Mucosa of descending colon (tissue), 3 donors: ENCODE measurements around the gene ISM1. TPM values are rescaled to one million over a fixed set of nuclear protein-coding genes. Genes with fewer than 3 reads are reported as not detected.

Source experiments
- ATAC-seq: fragments of 200-7000 bp; cut with Tn5 transposase; one replicate; pipeline ENCODE4 v1.9.1; 2020; ENCODE audit warnings: mild to moderate bottlenecking, moderate library complexity
- DNase-seq, 3 donors: peaks; one replicate each; pipeline ENCODE4 v3.0.0-alpha.2; 2020
- H3K36me3 ChIP-seq: fragments of 200-600 bp; one replicate; pipeline ENCODE4 v1.8.0; 2021; ENCODE audit warnings: low read depth, mild to moderate bottlenecking
- H3K4me1 ChIP-seq: fragments of 200-600 bp; one replicate; pipeline ENCODE4 v1.8.0; 2021; ENCODE audit warnings: low read depth, mild to moderate bottlenecking
- H3K4me3 ChIP-seq: fragments of 200-600 bp; one replicate; pipeline ENCODE4 v1.8.0; 2021; ENCODE audit warnings: mild to moderate bottlenecking
- H3K9me3 ChIP-seq: fragments of 200-600 bp; one replicate; pipeline ENCODE4 v1.8.0; 2021; ENCODE audit warnings: mild to moderate bottlenecking
- CTCF ChIP-seq: fragments of 200-600 bp; IDR thresholded peaks from one replicate; pipeline ENCODE4 v1.8.0; 2022; ENCODE audit warnings: antibody characterized with exemption, mild to moderate bottlenecking
- intact Hi-C, 2 donors: fragments of 100-400 bp; cut with DNase I in 1 of 2; cut with micrococcal nuclease in 1 of 2; formaldehyde crosslinking; loops; one replicate each; pipeline versions ENCODE4 v1.11.0 to v1.11.1; 2022; cut with DNase I, micrococcal nuclease
- total RNA-seq, 3 donors: library from RNA; stranded (reverse); fragmentation: NEBNext Ultra II Directional in 2 of 3; extraction: Animal tissue kit (Norgen Biotek cat#: 25700) in 2 of 3; gene quantifications; one replicate each; pipeline versions ENCODE4 v1.2.1 to v1.2.4, GENCODE V29; 2021 to 2023
- donor health status: DM: no; HTN: no; CAD: no; lungs with moderate emphysema.
- donor health status: DM: no; HTN: no; CAD: no.
- donor health status: DM: no; HTN: yes; CAD: no.

The ISM1 gene
- total RNA-seq, 3 donors from 2014 or later = 0.14 to 0.72 (median 0.66) TPM

DNA sequence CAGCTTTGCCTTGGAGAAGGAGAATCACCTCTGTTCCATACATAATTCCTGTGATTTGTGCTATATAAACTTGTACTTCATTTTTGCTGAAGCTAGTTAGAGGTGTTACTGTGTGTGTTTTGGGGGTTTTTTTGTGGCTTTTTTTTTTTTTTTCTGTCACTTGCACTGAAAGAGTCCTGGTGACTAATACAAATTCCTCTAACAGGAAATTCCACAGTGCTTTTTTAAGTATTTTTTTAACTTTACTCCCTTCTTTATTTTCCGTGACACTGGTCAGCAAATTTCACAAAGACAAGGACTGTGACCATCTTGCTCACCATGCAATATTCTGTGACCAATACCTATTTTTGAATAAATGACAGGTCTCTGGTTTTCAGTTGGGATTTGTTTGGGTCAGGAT, 110.5 kb downstream of the ISM1 start:
- H3K4me1 ChIP-seq = no peaks in the 10 kb centered on the region
- no peak for TF ChIP-seq CTCF
- no peak for ATAC-seq
- no peak for DNase-seq
- no peaks in the 10 kb centered on the region for H3K36me3 ChIP-seq
- no peak overlapping the region for H3K4me3 ChIP-seq
- no peaks in the 10 kb centered on the region for H3K9me3 ChIP-seq
- intact Hi-C loops = no loop called here

GRCh38 chr20:13333036-13333435, 112.0 kb downstream of the ISM1 start:
- ATAC-seq (no peak), DNase-seq (no peak)
- Histone ChIP-seq H3K4me3 (no peak overlapping the region), H3K36me3 (no peaks in the 10 kb centered on the region), H3K9me3 (no peaks in the 10 kb centered on the region), H3K4me1 (no peaks in the 10 kb centered on the region)
- no peak for TF ChIP-seq CTCF
- intact Hi-C loops = no loop called here

DNA sequence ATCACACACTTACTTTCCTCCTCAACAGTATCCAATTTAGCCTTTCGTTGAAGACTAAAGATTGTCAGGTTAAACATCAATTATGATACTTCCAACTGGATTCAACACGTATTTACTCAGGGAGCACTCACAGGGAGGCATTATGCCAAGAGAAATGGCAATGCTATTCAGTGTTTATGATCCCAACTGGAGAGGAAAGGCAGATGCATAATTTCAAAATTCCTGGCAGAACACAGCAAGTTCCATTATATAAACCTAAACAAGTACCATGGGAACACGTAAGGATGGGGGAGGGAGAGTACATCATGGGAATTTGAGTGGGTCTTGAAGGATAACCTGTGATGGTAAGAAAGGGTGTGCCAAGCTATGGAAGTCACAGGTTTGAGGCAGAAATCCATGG, 112.7 kb downstream of the ISM1 start:
- Histone ChIP-seq H3K4me1 (no peaks in the 10 kb centered on the region), H3K4me3 (no peak overlapping the region), H3K9me3 (no peaks in the 10 kb centered on the region), H3K36me3 (no peaks in the 10 kb centered on the region)
- peak; percentile 76 for ATAC-seq
- DNase-seq = peak in 1 of 3 donors; percentile 50
- TF ChIP-seq CTCF = no peak
- intact Hi-C loops = no loop called here

GRCh38 chr20:13336308-13337089, 115.4 kb downstream of the ISM1 start:
- DNase-seq = no peak
- Histone ChIP-seq H3K4me3 (no peak overlapping the region), H3K4me1 (no peaks in the 10 kb centered on the region), H3K36me3 (no peaks in the 10 kb centered on the region), H3K9me3 (no peaks in the 10 kb centered on the region)
- TF ChIP-seq CTCF = no peak
- intact Hi-C loops = no loop called here
- ATAC-seq = no peak

GRCh38 chr20:13337090-13337784, 116.2 kb downstream of the ISM1 start:
- ATAC-seq = no peak
- no peak for DNase-seq
- no peak overlapping the region for H3K4me3 ChIP-seq

More at GRCh38 chr20:13337090-13337784, 116.2 kb downstream of the ISM1 start:
- no peaks in the 10 kb centered on the region for H3K36me3 ChIP-seq
- H3K9me3 ChIP-seq = no peaks in the 10 kb centered on the region
- TF ChIP-seq CTCF = no peak
- no peaks in the 10 kb centered on the region for H3K4me1 ChIP-seq
- intact Hi-C loops = no loop called here
